Lower lobe of right lung (tissue), 2 donors: Measurements from ENCODE around the gene TENT4B. TPM values are rescaled to one million over a fixed set of nuclear protein-coding genes. Genes with fewer than 3 reads are reported as not detected.

ENCODE experiments used
- ATAC-seq, 2 donors: fragments of 200-7000 bp; cut with Tn5 transposase; one replicate each; pipeline ENCODE4 v1.9.1; 2020 to 2022; ENCODE audit warnings: mild to moderate bottlenecking in 2 of 2, moderate library complexity in 2 of 2
- DNase-seq: peaks from one replicate; pipeline ENCODE4 v3.0.0-alpha.2; 2020
- H3K27ac ChIP-seq: fragments of 200-600 bp; one replicate; pipeline ENCODE4 v1.8.0; 2022
- H3K27me3 ChIP-seq: fragments of 200-600 bp; one replicate; pipeline ENCODE4 v1.8.0; 2022; ENCODE audit warnings: low read depth
- H3K36me3 ChIP-seq: fragments of 200-600 bp; one replicate; pipeline ENCODE4 v1.8.0; 2022; ENCODE audit warnings: mild to moderate bottlenecking
- H3K4me1 ChIP-seq: fragments of 200-600 bp; one replicate; pipeline ENCODE4 v1.8.0; 2022
- H3K4me3 ChIP-seq: fragments of 200-600 bp; one replicate; pipeline ENCODE4 v1.8.0; 2022; ENCODE audit warnings: mild to moderate bottlenecking
- H3K9me3 ChIP-seq: fragments of 200-600 bp; one replicate; pipeline ENCODE4 v1.8.0; 2022
- CTCF ChIP-seq: fragments of 200-600 bp; IDR thresholded peaks from one replicate; pipeline ENCODE4 v1.8.0; 2022; ENCODE audit warnings: antibody characterized with exemption, mild to moderate bottlenecking
- intact Hi-C: fragments of 100-400 bp; cut with DNase I; formaldehyde crosslinking; loops from one replicate; pipeline ENCODE4 v1.11.0; 2022
- long read RNA-seq: library from polyadenylated mRNA; unstranded; transcript quantifications from one replicate; pipeline ENCODE4 v2.0.0, GENCODE V29; 2021
- total RNA-seq: library from RNA; stranded (reverse); fragmentation: NEBNext Ultra II Directional; extraction: Animal tissue kit (Norgen Biotek cat#: 25700); gene quantifications from one replicate; pipeline ENCODE4 v1.2.1, GENCODE V29; 2021
- donor health status: DM: no; HTN: yes; CAD: no; lungs with severe emphysema.

TENT4B gene
- 12.8 TPM for total RNA-seq
- long read RNA-seq, partial matches to known transcripts = 8 of 16 reads
- long read RNA-seq, other reads (novel, unspliced or antisense) = 8 of 16 reads

- H3K36me3 ChIP-seq = no peaks in the 10 kb centered on the region
- peak within 1 kb of the TSS; percentile 72 for H3K4me3 ChIP-seq
- ATAC-seq (peak; percentile 94 to 95), DNase-seq (peak; percentile 91)
- TF ChIP-seq CTCF = no peak
- peaks cover 34% of the 10 kb centered on the region for H3K4me1 ChIP-seq
- intact Hi-C loops = no loop called here
- H3K9me3 ChIP-seq = no peaks in the 10 kb centered on the region
- H3K27me3 ChIP-seq = no peaks in the 10 kb centered on the region
- peak within 1 kb of the TSS; percentile 98 for H3K27ac ChIP-seq
These were observed at the start of gene TENT4B for GRCh38 chr16:50152807-50153595. TSS of gene TENT4B (plus strand) at chr16:50153306. CDS start at chr16:50153622, 316 bp downstream.

GRCh38 chr16:50103764-50104163, 49.3 kb upstream of the TENT4B start:
- Histone ChIP-seq H3K36me3 (peaks cover 76% of the 10 kb centered on the region), H3K4me1 (no peaks in the 10 kb centered on the region), H3K4me3 (no peak overlapping the region), H3K27me3 (no peaks in the 10 kb centered on the region), H3K9me3 (no peaks in the 10 kb centered on the region), H3K27ac (no peak overlapping the region)
- DNase-seq (no peak), ATAC-seq (no peak)
- intact Hi-C loops = no loop called here
- TF ChIP-seq CTCF = no peak

GRCh38 chr16:50114357-50115129, 38.6 kb upstream of the TENT4B start:
- no peaks in the 10 kb centered on the region for H3K36me3 ChIP-seq
- H3K27ac ChIP-seq = no peak overlapping the region
- H3K27me3 ChIP-seq = no peaks in the 10 kb centered on the region
- no peak overlapping the region for H3K4me3 ChIP-seq
- no peak for ATAC-seq
- intact Hi-C loops = no loop called here
- no peaks in the 10 kb centered on the region for H3K4me1 ChIP-seq
- no peak for TF ChIP-seq CTCF
- DNase-seq = no peak
- H3K9me3 ChIP-seq = no peaks in the 10 kb centered on the region

GRCh38 chr16:50120711-50121110, 32.4 kb upstream of the TENT4B start:
- H3K27me3 ChIP-seq = no peaks in the 10 kb centered on the region
- DNase-seq (no peak), ATAC-seq (no peak)
- no peak overlapping the region for H3K4me3 ChIP-seq
- no peaks in the 10 kb centered on the region for H3K36me3 ChIP-seq
- H3K9me3 ChIP-seq = no peaks in the 10 kb centered on the region
- intact Hi-C loops = no loop called here
- no peak for TF ChIP-seq CTCF
- H3K4me1 ChIP-seq = no peaks in the 10 kb centered on the region
- no peak overlapping the region for H3K27ac ChIP-seq

- Histone ChIP-seq H3K36me3 (no peaks in the 10 kb centered on the region), H3K4me1 (no peaks in the 10 kb centered on the region), H3K4me3 (no peak overlapping the region), H3K27me3 (no peaks in the 10 kb centered on the region), H3K27ac (no peak overlapping the region), H3K9me3 (no peaks in the 10 kb centered on the region)
- intact Hi-C loops = no loop called here
- DNase-seq = no peak
- TF ChIP-seq CTCF = no peak
- ATAC-seq = no peak
These were observed 31.8 kb upstream of the TENT4B start for GRCh38 chr16:50121278-50121677.
